ENCODE measurements around the gene RPS27.
"Not testable (repeated sequence)": the region's sequence is repeated elsewhere in the genome, so short reads cannot be mapped to it uniquely, and the experiment has no call there.

RPS27 gene

GRCh38 chr1:153985941-153986761 is 4.4 kb upstream of the RPS27 start, which contains the start of gene RAB13:
Gene RAB13, minus strand, starts transcription at chr1:153986339. Its CDS starts 103 bp downstream, at chr1:153986236.
- DNase-seq (ENCODE audit: low spot score), result peak; percentile 75

- DNase-seq (ENCODE audit: low spot score), result no peak
Measured at GRCh38 chr1:153987621-153988020, 2.9 kb upstream of the RPS27 start.

GRCh38 chr1:153991151-153991630 is 629 bp downstream of the RPS27 start:
- DNase-seq (ENCODE audit: low spot score), result no peak

GRCh38 chr1:153991806-153992205 is 1.2 kb downstream of the RPS27 start:
- no peak for DNase-seq (ENCODE audit: low spot score)

- DNase-seq (ENCODE audit: low spot score), result no peak
Measured at GRCh38 chr1:153995202-153995601, 4.6 kb downstream of the RPS27 start.

- no peak for DNase-seq (ENCODE audit: low spot score)
Measured at GRCh38 chr1:153995640-153996039, 5.1 kb downstream of the RPS27 start.

GRCh38 chr1:153996882-153997281 is 6.3 kb downstream of the RPS27 start:
- DNase-seq (ENCODE audit: low spot score), result not testable (repeated sequence)

GRCh38 chr1:154000420-154000819 is 9.9 kb downstream of the RPS27 start:
- no peak for DNase-seq (ENCODE audit: low spot score)

GRCh38 chr1:154006136-154006535 is 15.6 kb downstream of the RPS27 start:
- no peak for DNase-seq (ENCODE audit: low spot score)

GRCh38 chr1:154012129-154012528 is 21.6 kb downstream of the RPS27 start:
- DNase-seq (ENCODE audit: low spot score), result no peak

- DNase-seq (ENCODE audit: low spot score), result not testable (repeated sequence)
Measured at GRCh38 chr1:154012543-154012942, 22.0 kb downstream of the RPS27 start.

- no peak for DNase-seq (ENCODE audit: low spot score)
Measured at GRCh38 chr1:154014154-154014907, 23.8 kb downstream of the RPS27 start.

- no peak for DNase-seq (ENCODE audit: low spot score)
Measured at GRCh38 chr1:154019269-154019668, 28.7 kb downstream of the RPS27 start.

- DNase-seq (ENCODE audit: low spot score), result no peak
Measured at GRCh38 chr1:154019940-154020339, 29.4 kb downstream of the RPS27 start.

- DNase-seq (ENCODE audit: low spot score), result not testable (repeated sequence)
Measured at GRCh38 chr1:154033697-154034096, 43.1 kb downstream of the RPS27 start.

Measured in SW480 (cell line).